ENCODE results near the gene ATP13A3.

The ATP13A3 gene

DNA sequence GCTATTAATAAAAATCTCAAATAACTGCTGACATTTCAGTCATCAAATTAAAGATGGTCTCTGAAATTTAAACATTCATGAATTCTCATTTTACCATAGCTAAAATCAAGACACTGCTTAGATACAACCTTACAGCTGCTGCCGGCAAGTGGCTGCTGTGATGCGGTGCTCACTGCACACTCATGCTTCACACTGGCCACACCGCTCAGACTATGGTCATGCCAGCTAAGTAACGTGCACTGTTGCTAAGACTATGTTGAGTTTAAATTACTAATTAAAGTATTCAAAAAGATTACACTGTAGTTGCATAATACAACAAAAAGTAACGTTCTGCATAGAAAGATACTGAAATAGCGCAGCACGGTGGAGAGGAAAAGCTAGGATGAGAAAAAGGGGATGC is 12.1 kb downstream of the ATP13A3 start:
- no peak overlapping the region for H3K9ac ChIP-seq (ENCODE audit: low read length)
- no peaks in the 10 kb centered on the region for H3K9me3 ChIP-seq (ENCODE audit: insufficient read depth, low read length)
- H4K20me1 ChIP-seq (ENCODE audit: insufficient read depth, low read length), result peaks cover 79% of the 10 kb centered on the region
- H3K4me2 ChIP-seq (ENCODE audit: low read length), result no peak overlapping the region
- no peak for TF ChIP-seq EZH2phosphoT487 (IDR thresholded peaks at IDR 0.05; ENCODE audit: low read depth)
- no peaks in the 10 kb centered on the region for H3K4me1 ChIP-seq (ENCODE audit: low read length)
- H3K27ac ChIP-seq (ENCODE audit: low read length), result no peak overlapping the region
- H2AFZ ChIP-seq (ENCODE audit: low read depth, low read length), result no peak overlapping the region
- peaks cover 10% of the 10 kb centered on the region for H3K36me3 ChIP-seq (replicated peaks; ENCODE audit: low read depth, low read length)
- no peak overlapping the region for H3K4me3 ChIP-seq (ENCODE audit: low read length)
- H3K27me3 ChIP-seq (ENCODE audit: low read depth, low read length), result no peaks in the 10 kb centered on the region
- H3K79me2 ChIP-seq (ENCODE audit: low read length), result peaks cover 92% of the 10 kb centered on the region

DNA sequence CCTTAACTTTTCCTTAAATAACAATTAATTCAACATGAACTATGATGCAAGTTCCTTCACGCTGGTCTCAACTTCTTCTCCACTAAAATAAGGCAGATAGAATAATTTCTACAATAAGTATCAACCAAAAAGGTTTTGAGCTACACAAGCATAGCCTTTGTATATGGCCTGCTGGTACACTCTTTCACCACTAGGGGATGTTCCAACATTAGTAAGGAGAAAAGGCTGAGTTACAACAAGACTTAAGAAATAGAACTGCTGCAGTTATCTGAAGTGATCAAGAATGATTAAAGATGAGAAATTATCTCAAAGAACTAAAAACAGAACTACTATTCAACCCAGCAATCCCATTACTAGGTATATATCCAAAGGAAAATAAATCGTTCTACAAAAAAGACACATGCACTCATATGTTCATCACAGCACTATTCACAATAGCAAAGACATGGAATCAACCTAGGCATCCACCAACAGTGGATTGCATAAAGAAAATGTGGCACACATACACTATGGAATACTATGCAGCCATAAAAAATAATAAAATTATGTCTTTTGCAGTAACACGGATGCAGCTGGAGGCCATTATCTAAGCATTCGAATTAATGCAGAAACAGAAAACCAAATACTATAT is 14.4 kb downstream of the ATP13A3 start:
- H3K79me2 ChIP-seq (ENCODE audit: low read length), result peaks cover 94% of the 10 kb centered on the region
- no peak overlapping the region for H3K27ac ChIP-seq (ENCODE audit: low read length)
- H3K4me2 ChIP-seq (ENCODE audit: low read length), result no peak overlapping the region
- no peak overlapping the region for H3K4me3 ChIP-seq (ENCODE audit: low read length)
- no peak overlapping the region for H2AFZ ChIP-seq (ENCODE audit: low read depth, low read length)
- TF ChIP-seq EZH2phosphoT487 (IDR thresholded peaks at IDR 0.05; ENCODE audit: low read depth) (no peak), CTCF (IDR thresholded peaks at IDR 0.05; ENCODE audit: low read depth, low read length) (peak; percentile 88)
- no peaks in the 10 kb centered on the region for H3K9me3 ChIP-seq (ENCODE audit: insufficient read depth, low read length)
- H3K27me3 ChIP-seq (ENCODE audit: low read depth, low read length), result no peaks in the 10 kb centered on the region
- H3K9ac ChIP-seq (ENCODE audit: low read length), result no peak overlapping the region
- H3K4me1 ChIP-seq (ENCODE audit: low read length), result peaks cover 14% of the 10 kb centered on the region
- peaks cover 3% of the 10 kb centered on the region for H3K36me3 ChIP-seq (replicated peaks; ENCODE audit: low read depth, low read length)
- peaks cover 62% of the 10 kb centered on the region for H4K20me1 ChIP-seq (ENCODE audit: insufficient read depth, low read length)

DNA sequence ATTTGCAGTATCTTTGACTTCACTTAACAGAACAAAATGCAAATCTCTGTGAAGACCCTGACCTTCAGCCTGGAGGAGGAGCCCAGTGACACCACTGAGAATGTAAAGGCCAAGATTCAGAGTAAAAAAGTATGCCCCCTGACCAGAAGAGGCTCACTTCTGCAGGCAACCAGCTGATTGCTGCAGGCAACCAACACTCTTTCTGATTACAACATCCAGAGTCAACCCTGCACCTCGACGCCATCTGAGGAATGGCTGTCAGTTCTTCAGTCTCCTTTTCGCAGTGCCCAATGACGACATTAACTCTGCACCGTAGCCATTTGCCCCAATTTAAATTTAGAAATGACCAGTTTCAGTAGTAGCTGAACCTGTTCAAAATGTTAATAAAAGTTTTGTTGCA is 14.9 kb downstream of the ATP13A3 start:
- TF ChIP-seq CTCF (IDR thresholded peaks at IDR 0.05; ENCODE audit: low read depth, low read length), result no peak
- no peak for TF ChIP-seq EZH2phosphoT487 (IDR thresholded peaks at IDR 0.05; ENCODE audit: low read depth)
- H3K27ac ChIP-seq (ENCODE audit: low read length), result no peak overlapping the region
- peaks cover 94% of the 10 kb centered on the region for H3K79me2 ChIP-seq (ENCODE audit: low read length)
- H3K27me3 ChIP-seq (ENCODE audit: low read depth, low read length), result no peaks in the 10 kb centered on the region
- H3K9me3 ChIP-seq (ENCODE audit: insufficient read depth, low read length), result no peaks in the 10 kb centered on the region
- no peak overlapping the region for H3K9ac ChIP-seq (ENCODE audit: low read length)
- H3K4me1 ChIP-seq (ENCODE audit: low read length), result peaks cover 19% of the 10 kb centered on the region
- H2AFZ ChIP-seq (ENCODE audit: low read depth, low read length), result no peak overlapping the region
- H3K4me3 ChIP-seq (ENCODE audit: low read length), result no peak overlapping the region
- no peak overlapping the region for H3K4me2 ChIP-seq (ENCODE audit: low read length)
- H4K20me1 ChIP-seq (ENCODE audit: insufficient read depth, low read length), result peaks cover 56% of the 10 kb centered on the region
- H3K36me3 ChIP-seq (replicated peaks; ENCODE audit: low read depth, low read length), result peaks cover 3% of the 10 kb centered on the region

GRCh38 chr3:194470615-194471014 is 16.2 kb downstream of the ATP13A3 start:
- H3K4me2 ChIP-seq (ENCODE audit: low read length), result no peak overlapping the region
- peaks cover 51% of the 10 kb centered on the region for H4K20me1 ChIP-seq (ENCODE audit: insufficient read depth, low read length)
- no peak overlapping the region for H2AFZ ChIP-seq (ENCODE audit: low read depth, low read length)
- no peak overlapping the region for H3K9ac ChIP-seq (ENCODE audit: low read length)
- peaks cover 93% of the 10 kb centered on the region for H3K79me2 ChIP-seq (ENCODE audit: low read length)
- TF ChIP-seq EZH2phosphoT487 (IDR thresholded peaks at IDR 0.05; ENCODE audit: low read depth), result no peak
- TF ChIP-seq CTCF (IDR thresholded peaks at IDR 0.05; ENCODE audit: low read depth, low read length), result no peak
- H3K36me3 ChIP-seq (replicated peaks; ENCODE audit: low read depth, low read length), result peaks cover 3% of the 10 kb centered on the region
- no peak overlapping the region for H3K27ac ChIP-seq (ENCODE audit: low read length)
- peaks cover 32% of the 10 kb centered on the region for H3K4me1 ChIP-seq (ENCODE audit: low read length)
- no peak overlapping the region for H3K4me3 ChIP-seq (ENCODE audit: low read length)
- no peaks in the 10 kb centered on the region for H3K9me3 ChIP-seq (ENCODE audit: insufficient read depth, low read length)
- no peaks in the 10 kb centered on the region for H3K27me3 ChIP-seq (ENCODE audit: low read depth, low read length)

All from OCI-LY3 (cell line).